ENCODE measurements around the gene MMP28.

The MMP28 gene

DNA sequence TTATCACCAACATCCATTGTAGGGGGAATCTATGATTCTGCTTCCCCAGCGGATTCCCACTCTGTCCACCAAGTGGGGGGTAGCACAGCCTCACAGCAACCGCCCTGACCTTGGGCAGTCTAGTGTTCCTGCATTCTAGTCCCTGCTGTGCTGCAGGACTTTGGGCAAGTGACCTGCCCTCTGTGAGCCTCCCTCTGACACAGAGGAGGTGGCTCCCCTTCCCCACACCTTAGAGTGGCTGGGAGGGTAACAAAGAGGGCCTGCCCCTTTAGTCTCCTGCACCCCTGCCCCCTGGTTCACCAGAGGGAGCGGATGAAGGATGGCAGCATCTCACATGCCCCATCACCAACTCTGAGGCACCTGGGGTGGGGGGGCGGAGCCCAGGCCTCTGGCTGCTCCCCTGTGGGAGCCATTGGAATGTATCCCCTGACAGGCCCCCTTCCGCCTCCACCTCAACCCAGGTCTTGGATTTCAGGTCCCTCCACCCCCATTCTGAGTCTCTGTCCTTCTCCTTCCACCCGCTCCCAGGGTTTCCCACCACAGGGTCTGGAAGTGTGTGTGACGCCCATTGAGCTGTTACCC, 52.5 kb downstream of the MMP28 start:
- DNase-seq = no peak

DNA sequence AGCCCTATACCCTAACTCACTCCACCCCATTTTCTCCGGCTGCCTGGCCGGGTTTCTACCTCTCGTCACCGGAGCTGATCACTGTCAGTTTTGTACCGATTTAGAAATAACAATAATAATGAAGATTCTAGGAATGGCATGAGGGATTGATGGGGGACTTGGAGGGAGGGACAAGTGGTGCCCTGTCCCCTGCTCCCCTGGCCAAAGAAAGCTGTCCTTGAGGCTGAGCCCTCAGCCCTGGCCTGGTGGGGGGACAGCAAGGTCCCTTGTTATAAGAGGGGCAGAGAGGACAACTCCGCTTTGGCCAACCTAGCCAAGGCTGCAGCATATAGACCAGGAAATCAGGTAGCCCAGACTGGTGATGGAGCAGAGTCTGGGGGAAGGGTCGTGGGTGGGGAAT, 52.9 kb downstream of the MMP28 start:
- no peak for DNase-seq

DNA sequence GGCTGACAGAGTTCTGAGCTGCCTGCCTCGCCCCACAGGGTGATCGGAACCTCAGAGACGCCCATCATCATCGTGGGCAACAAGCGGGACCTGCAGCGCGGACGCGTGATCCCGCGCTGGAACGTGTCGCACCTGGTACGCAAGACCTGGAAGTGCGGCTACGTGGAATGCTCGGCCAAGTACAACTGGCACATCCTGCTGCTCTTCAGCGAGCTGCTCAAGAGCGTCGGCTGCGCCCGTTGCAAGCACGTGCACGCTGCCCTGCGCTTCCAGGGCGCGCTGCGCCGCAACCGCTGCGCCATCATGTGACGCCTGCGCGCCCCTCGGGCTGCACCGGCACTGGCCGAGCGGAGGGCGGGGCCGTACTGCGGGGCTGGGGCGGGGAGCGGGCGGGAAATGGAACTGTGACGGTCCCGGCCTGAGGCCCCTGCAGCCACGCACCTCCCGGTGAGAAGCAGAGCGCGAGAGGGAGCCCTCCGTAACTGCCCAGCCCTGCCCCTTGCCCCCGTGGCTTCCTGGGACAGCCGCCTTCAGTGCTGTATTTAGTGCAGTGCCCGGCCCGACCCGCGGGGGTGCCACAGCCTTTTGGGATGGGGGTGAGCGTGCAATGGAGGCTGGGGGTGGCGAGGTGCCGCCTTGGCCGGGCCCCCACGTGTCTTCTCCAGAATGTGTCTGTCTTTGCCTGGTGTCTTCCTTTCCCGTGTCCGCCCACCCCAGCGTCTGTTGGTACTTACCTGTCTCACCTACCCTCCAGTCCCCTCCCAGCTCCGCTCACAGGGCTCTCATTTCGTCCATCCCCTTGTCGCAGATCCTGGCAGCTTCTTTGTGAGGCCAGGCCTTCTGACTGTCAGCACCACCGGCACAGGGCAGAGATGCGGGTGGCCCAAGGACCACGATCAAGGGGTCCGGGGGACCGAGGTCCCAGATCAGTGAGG, 54.2 kb downstream of the MMP28 start:
- peak; percentile 21 for DNase-seq

GRCh38 chr17:35740216-35740615, 55.2 kb downstream of the MMP28 start:
- DNase-seq = no peak

- no peak for DNase-seq
These were observed 56.8 kb downstream of the MMP28 start for GRCh38 chr17:35738519-35739133.

GRCh38 chr17:35736236-35736635, 59.2 kb downstream of the MMP28 start:
- DNase-seq = no peak

- DNase-seq = no peak
These were observed 60.2 kb downstream of the MMP28 start for GRCh38 chr17:35735036-35735805.

DNA sequence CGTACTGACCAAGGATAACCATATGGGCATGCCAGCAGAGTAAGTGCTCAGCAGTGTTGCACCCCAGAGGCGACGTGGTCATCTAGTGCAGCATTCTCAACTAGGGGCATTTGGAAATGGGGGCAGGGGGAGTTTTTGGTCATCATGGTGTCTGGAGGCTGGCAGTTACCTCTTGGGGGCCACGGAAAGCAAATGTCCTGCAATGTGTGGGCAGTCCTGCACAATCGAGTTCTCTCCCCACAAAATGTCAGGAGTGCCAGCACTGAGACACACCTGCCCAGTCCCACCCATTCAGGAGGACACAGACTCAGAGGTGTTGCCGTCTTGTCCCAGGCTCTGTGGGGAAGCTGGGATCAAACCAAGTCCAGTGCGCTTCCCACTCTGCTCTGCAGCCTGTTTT, 61.0 kb downstream of the MMP28 start:
- DNase-seq = no peak

GRCh38 chr17:35733366-35733765, 62.1 kb downstream of the MMP28 start:
- DNase-seq = no peak

DNA sequence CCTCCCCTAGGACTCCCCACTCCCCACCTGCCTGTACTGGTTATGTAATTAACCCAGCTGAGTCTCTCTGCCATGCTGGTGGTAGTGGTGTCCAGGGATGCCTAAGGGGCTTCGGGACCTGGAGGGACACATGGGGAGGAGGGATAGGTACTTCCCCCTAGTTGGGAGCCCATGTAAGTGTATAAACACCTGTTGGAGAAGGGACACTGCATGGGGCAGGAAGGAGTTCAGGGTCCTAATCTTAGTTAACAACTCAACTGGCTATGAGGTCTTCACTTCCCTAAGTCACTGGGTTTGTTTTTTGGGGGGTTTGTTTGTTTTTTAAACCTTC, 62.7 kb downstream of the MMP28 start:
- no peak for DNase-seq

- DNase-seq = no peak
These were observed 63.3 kb downstream of the MMP28 start for GRCh38 chr17:35731917-35732805.

GRCh38 chr17:35731239-35731916, 64.1 kb downstream of the MMP28 start, which contains the start of gene RASL10B:
RASL10B (plus strand) TSS chr17:35731639; CDS start chr17:35735185, 3,546 bp downstream.
- no peak for DNase-seq

GRCh38 chr17:35730400-35731005, 64.9 kb downstream of the MMP28 start:
- no peak for DNase-seq

GRCh38 chr17:35729405-35729833, 66.0 kb downstream of the MMP28 start:
- no peak for DNase-seq

- no peak for DNase-seq
These were observed 66.9 kb downstream of the MMP28 start for GRCh38 chr17:35728551-35728950.

GRCh38 chr17:35727635-35728034, 67.8 kb downstream of the MMP28 start:
- DNase-seq = no peak

DNA sequence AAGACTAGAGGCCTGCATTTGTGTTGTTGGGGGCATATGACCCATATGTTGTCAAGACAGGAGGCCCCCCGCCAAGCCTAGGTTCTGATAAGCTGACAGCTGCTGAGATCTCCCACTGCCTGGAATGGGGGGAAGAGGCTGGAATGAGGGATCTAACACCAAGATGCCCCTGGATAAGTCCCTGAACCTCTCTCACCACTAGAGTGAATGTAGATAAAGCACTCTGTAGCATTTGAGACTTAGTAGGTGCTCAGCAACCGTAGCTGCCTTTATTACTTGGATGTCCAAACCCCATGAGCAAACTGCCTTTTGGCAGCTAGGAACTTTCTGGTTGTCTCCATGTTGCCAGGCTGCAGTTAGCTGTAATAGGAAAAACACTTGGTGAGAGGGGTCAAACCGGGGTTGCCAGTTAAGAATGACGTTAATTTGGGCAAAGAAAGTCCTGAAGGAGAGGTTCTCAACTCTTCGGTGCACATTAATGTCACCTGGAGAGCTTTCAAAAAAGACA, 68.4 kb downstream of the MMP28 start:
- no peak for DNase-seq

- DNase-seq = no peak
These were observed 69.1 kb downstream of the MMP28 start for GRCh38 chr17:35726127-35726952.

DNA sequence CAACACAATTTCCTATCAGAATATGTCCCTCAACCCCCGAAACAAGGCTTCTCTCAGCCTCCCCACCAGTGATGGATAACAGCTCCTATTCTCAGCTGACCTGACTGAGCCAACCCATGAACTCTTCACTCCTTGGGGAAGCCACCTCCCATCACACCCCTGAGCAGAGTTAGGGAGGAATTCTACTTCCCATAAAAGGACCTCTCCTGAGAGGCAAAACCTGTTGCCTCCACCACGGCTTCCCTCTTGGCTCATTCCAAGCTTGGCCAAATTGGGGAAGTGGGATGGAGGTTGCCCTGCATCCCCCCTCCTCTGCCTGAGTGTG, 69.7 kb downstream of the MMP28 start:
- no peak for DNase-seq

GRCh38 chr17:35725058-35725457, 70.4 kb downstream of the MMP28 start:
- no peak for DNase-seq

All from NCI-H1417 treated with DMSO at 0.1 percent for 48 hours (cell line).